HepG2 (cell line): Measurements from ENCODE around the gene CRISPLD2. TPM values are rescaled to one million over a fixed set of nuclear protein-coding genes. Genes with fewer than 3 reads are reported as not detected.

Experiments used
- ATAC-seq: fragments of 200-7000 bp; cut with Tn5 transposase; 3 replicates; pipeline ENCODE4 v1.9.1; 2020; ENCODE audit warnings: mild to moderate bottlenecking, moderate library complexity
- BruUV-seq: library from RNA; stranded (reverse); fragments of 400-500 nt; replicated peaks from 2 replicates; lab custom pipeline; 2021; lab: Mats Ljungman, UMichigan
- CTCF ChIA-PET: fragments of 300-600 bp; formaldehyde crosslinking; extraction: SDS; loops from one replicate; lab custom pipeline; 2021; ENCODE audit warnings: low total read pairs, inconsistent platforms, low intra/inter-chr PET ratio; lab: Yijun Ruan, JAX
- POLR2A ChIA-PET: fragments of 350-600 bp; sonication (Branson Sonifier 250); formaldehyde crosslinking; loops from one replicate; lab custom pipeline; 2020; ENCODE audit warnings: antibody characterized with exemption, inconsistent platforms; lab: Yijun Ruan, JAX
- DNase-seq: peaks from one replicate; pipeline ENCODE4 v3.0.0-alpha.2; 2015; ENCODE audit warnings: low spot score
- FAIRE-seq: peaks from 3 replicates; lab custom pipeline; 2011; peaks lifted over from hg19 to GRCh38; lab: Jason Lieb, UNC
- H2AFZ ChIP-seq: one replicate; pipeline ENCODE4 v1.6.1; 2011; ENCODE audit warnings: low read length, inconsistent platforms
- H3K27ac ChIP-seq: fragments of 300-600 bp; 3 replicates; pipeline ENCODE4 v1.8.0; 2011; ENCODE audit warnings: mixed run types, mild to moderate bottlenecking, mixed read lengths, low read length, inconsistent platforms; ENCODE audit not compliant: insufficient read depth; ENCODE audit errors: extremely low read length
- H3K27me3 ChIP-seq, 2 experiments: fragments of 200-600 bp in 1 of 2; 2 replicates in 1 of 2; 3 replicates in 1 of 2; pipeline versions ENCODE4 v1.6.0 to v1.8.0; 2011; ENCODE audit warnings: low read length in 2 of 2, mild to moderate bottlenecking in 2 of 2, moderate library complexity in 2 of 2, inconsistent platforms in 1 of 2; ENCODE audit not compliant: insufficient read depth in 2 of 2, control insufficient read depth in 1 of 2
- H3K36me3 ChIP-seq, 2 experiments: fragments of 200-600 bp in 1 of 2; replicated peaks in 1 of 2; 2 replicates in 1 of 2; 3 replicates in 1 of 2; pipeline versions ENCODE4 v1.5.1 to v1.8.0; 2011; ENCODE audit warnings: low read length in 2 of 2, inconsistent platforms in 1 of 2; ENCODE audit not compliant: insufficient read depth in 2 of 2, control insufficient read depth in 1 of 2
- H3K4me1 ChIP-seq: 2 replicates; pipeline ENCODE4 v1.5.1; 2012; ENCODE audit warnings: low read length, inconsistent platforms; ENCODE audit not compliant: insufficient read depth
- H3K4me2 ChIP-seq: 2 replicates; pipeline ENCODE4 v1.6.0; 2011; ENCODE audit warnings: low read depth, low read length, inconsistent platforms
- H3K4me3 ChIP-seq, 3 experiments: fragments of 200-600 bp in 1 of 3; sonication (generic), shearing (Covaris generic) in 1 of 3; replicated peaks in 1 of 3; 2 replicates each; pipeline ENCODE4 v1.5.1; 2011 to 2016; ENCODE audit warnings: low read length in 3 of 3, inconsistent platforms in 2 of 3, low read depth in 2 of 3, mild to moderate bottlenecking in 2 of 3, control low read depth in 1 of 3, mixed read lengths in 1 of 3; ENCODE audit not compliant: insufficient read depth in 1 of 3
- H3K79me2 ChIP-seq: one replicate; pipeline ENCODE4 v1.6.1; 2011; ENCODE audit warnings: low read length, inconsistent platforms; ENCODE audit not compliant: insufficient read depth
- H3K9ac ChIP-seq: 2 replicates; pipeline ENCODE4 v1.6.0; 2011; ENCODE audit warnings: mild to moderate bottlenecking, low read depth, low read length, inconsistent platforms; ENCODE audit not compliant: insufficient read depth
- H3K9me3 ChIP-seq: 2 replicates; pipeline ENCODE4 v1.5.1; 2012; ENCODE audit warnings: mild to moderate bottlenecking, low read length
- H4K20me1 ChIP-seq: 2 replicates; pipeline ENCODE4 v1.6.0; 2011; ENCODE audit warnings: inconsistent platforms, mild to moderate bottlenecking, low read length, moderate library complexity; ENCODE audit not compliant: insufficient read depth
- FOSL2 ChIP-seq: sonication (generic); formaldehyde crosslinking; IDR thresholded peaks from 2 replicates; pipeline ENCODE4 v1.4.0; 2020; ENCODE audit warnings: missing genetic modification reagents
- ZZZ3 ChIP-seq: sonication (generic); formaldehyde crosslinking; IDR thresholded peaks from 2 replicates; pipeline ENCODE4 v1.4.0; 2020; ENCODE audit warnings: missing genetic modification reagents, mild to moderate bottlenecking, borderline replicate concordance
- WGBS: methylation state at CpG from one replicate; pipeline ENCODE4 v1.1.6; 2017; ENCODE audit warnings: low lambda C conversion rate; 5-methylcytosine and 5-hydroxymethylcytosine counted together
- in situ Hi-C: cut with HindIII; loops from 2 replicates; pipeline ENCODE4 v1.10.0; 2017; ENCODE audit warnings: low pct_unique_long_range_greater_than_20kb; ENCODE audit not compliant: extremely low pct_ligation_motif_present
- intact Hi-C: fragments of 100-400 bp; cut with micrococcal nuclease; formaldehyde crosslinking; loops from one replicate; pipeline ENCODE4 v1.10.0; 2022; ENCODE audit not compliant: unreplicated experiment
- polyA plus RNA-seq, 8 experiments: library from polyadenylated mRNA; depleted of rRNA in 3 of 8; stranded (reverse) in 7 of 8; unstranded in 1 of 8; fragments of >200 nt; fragmentation: Illumina TruSeq in 4 of 8; extraction: Trizol in 4 of 8; gene quantifications; 2 replicates each; pipeline versions ENCODE4 v1.2.1 to v1.2.3, GENCODE V29; 2011 to 2016; ENCODE audit warnings: low read depth in 4 of 8, missing spikeins in 1 of 8, mixed read lengths in 1 of 8; ENCODE audit not compliant: insufficient read depth in 1 of 8
- total RNA-seq, 5 experiments: library from RNA; depleted of rRNA; stranded (reverse); fragments of >200 nt; fragmentation: Illumina TruSeq; extraction: Trizol; gene quantifications; 2 replicates each; pipeline ENCODE4 v1.2.3, GENCODE V29; 2016; ENCODE audit warnings: low read depth in 1 of 5
- TF ChIP-seq, protein P1 (sequence below), 2 experiments: fragments of 450-650 bp in 1 of 2; sonication (generic) in 1 of 2; formaldehyde crosslinking in 1 of 2; IDR thresholded peaks; 2 replicates each; pipeline versions ENCODE4 v1.6.1 to v1.8.0; 2016 to 2022; ENCODE audit warnings: antibody characterized with exemption in 1 of 2, mild to moderate bottlenecking in 1 of 2, missing genetic modification reagents in 1 of 2

Gene CRISPLD2
- total and polyA plus RNA-seq, 2 of the 13 experiments (the other 11 are each of a cell fraction or from before 2014, with no cell fraction given), result 0.04 to 0.31 TPM

DNA sequence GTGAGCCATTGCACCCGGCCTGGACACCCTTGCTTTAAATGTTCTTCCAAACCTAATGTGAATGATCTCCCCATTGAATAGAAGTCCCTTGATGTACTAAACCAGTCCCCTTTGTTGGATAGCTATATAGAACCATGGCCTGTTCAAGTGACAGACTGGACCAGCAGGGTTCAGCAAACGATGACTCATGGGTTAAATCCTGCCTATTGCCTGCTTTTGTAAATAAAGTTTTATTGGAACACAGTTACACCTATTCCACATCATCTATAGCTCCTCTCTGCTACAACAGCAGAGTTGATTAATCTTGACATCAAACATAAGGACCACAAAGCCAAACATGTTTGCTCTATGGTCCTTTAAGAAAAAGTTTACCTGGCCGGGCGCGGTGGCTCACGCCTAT lies 56.1 kb downstream of the CRISPLD2 start:
- TF ChIP-seq ZZZ3, result no peak
- TF ChIP-seq, protein P1, sequence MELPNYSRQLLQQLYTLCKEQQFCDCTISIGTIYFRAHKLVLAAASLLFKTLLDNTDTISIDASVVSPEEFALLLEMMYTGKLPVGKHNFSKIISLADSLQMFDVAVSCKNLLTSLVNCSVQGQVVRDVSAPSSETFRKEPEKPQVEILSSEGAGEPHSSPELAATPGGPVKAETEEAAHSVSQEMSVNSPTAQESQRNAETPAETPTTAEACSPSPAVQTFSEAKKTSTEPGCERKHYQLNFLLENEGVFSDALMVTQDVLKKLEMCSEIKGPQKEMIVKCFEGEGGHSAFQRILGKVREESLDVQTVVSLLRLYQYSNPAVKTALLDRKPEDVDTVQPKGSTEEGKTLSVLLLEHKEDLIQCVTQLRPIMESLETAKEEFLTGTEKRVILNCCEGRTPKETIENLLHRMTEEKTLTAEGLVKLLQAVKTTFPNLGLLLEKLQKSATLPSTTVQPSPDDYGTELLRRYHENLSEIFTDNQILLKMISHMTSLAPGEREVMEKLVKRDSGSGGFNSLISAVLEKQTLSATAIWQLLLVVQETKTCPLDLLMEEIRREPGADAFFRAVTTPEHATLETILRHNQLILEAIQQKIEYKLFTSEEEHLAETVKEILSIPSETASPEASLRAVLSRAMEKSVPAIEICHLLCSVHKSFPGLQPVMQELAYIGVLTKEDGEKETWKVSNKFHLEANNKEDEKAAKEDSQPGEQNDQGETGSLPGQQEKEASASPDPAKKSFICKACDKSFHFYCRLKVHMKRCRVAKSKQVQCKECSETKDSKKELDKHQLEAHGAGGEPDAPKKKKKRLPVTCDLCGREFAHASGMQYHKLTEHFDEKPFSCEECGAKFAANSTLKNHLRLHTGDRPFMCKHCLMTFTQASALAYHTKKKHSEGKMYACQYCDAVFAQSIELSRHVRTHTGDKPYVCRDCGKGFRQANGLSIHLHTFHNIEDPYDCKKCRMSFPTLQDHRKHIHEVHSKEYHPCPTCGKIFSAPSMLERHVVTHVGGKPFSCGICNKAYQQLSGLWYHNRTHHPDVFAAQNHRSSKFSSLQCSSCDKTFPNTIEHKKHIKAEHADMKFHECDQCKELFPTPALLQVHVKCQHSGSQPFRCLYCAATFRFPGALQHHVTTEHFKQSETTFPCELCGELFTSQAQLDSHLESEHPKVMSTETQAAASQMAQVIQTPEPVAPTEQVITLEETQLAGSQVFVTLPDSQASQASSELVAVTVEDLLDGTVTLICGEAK (IDR thresholded peaks at IDR 0.05), result peak; percentile 82
- TF ChIP-seq, protein P1 (CRISPR knock-in tag; IDR thresholded peaks at IDR 0.05), result peak; percentile 98
- peak; percentile 51 for TF ChIP-seq FOSL2 (CRISPR knock-in tag)
- no TSS peak for BruUV-seq
- no peaks in the 10 kb centered on the region for H3K79me2 ChIP-seq
- in situ Hi-C loops (no loop called here), intact Hi-C loops (no loop called here)
- ChIA-PET POLR2A (no interaction called here), CTCF (no interaction called here)
- H3K27ac ChIP-seq, result no peak overlapping the region
- FAIRE-seq (no peak), DNase-seq (peak; percentile 25), ATAC-seq (no peak)
- H3K4me1 ChIP-seq, result no peaks in the 10 kb centered on the region
- no peak overlapping the region for H2AFZ ChIP-seq
- H3K36me3 ChIP-seq, result no peaks in the 10 kb centered on the region
- peaks cover 0 to under 1% of the 10 kb centered on the region in 2 experiments; a peak in 1 of 5 replicates for H3K27me3 ChIP-seq
- WGBS, result 47% methylated on average over 6 of the region's 6 CpGs
- H3K4me3 ChIP-seq, result no peak overlapping the region
- H3K9ac ChIP-seq, result no peak overlapping the region
- H3K4me2 ChIP-seq, result no peak overlapping the region
- H3K9me3 ChIP-seq, result no peaks in the 10 kb centered on the region
- no peaks in the 10 kb centered on the region for H4K20me1 ChIP-seq
